H1 (cell line): ENCODE data around the gene DAPK1. TPM values are rescaled to one million over a fixed set of nuclear protein-coding genes. Genes with fewer than 3 reads are reported as not detected.

Experiments used
- CTCF ChIA-PET: fragments of 300-600 bp; sonication (Branson Sonifier 250); formaldehyde crosslinking; loops from one replicate; lab custom pipeline; 2021; ENCODE audit not compliant: partially characterized antibody; lab: Charles Lee
- POLR2A ChIA-PET: fragments of 300-600 bp; sonication (Branson Sonifier 250); formaldehyde crosslinking; loops from one replicate; lab custom pipeline; 2021; ENCODE audit warnings: inconsistent platforms; ENCODE audit not compliant: partially characterized antibody; lab: Charles Lee
- DNase-seq, 2 experiments: peaks; one replicate each; pipeline versions ENCODE4 v3.0.0 to v3.0.0-alpha.2; 2010 to 2022; ENCODE audit warnings: low spot score in 2 of 2, low read depth in 1 of 2, mixed read lengths in 1 of 2
- FAIRE-seq: peaks from 2 replicates; lab custom pipeline; 2011; peaks lifted over from hg19 to GRCh38; lab: Jason Lieb, UNC
- H2AFZ ChIP-seq: 2 replicates; pipeline ENCODE4 v1.8.1; 2012; ENCODE audit warnings: low read length, inconsistent platforms
- H2AK5ac ChIP-seq: 2 replicates; pipeline ENCODE4 v1.6.1; 2013; ENCODE audit warnings: low read depth, low read length
- H2BK120ac ChIP-seq: replicated peaks from 2 replicates; pipeline ENCODE3; 2013; ENCODE audit warnings: low read depth, low read length, inconsistent platforms
- H2BK12ac ChIP-seq: 2 replicates; pipeline ENCODE4 v1.6.1; 2013; ENCODE audit warnings: low read depth, low read length
- H2BK15ac ChIP-seq: 2 replicates; pipeline ENCODE4 v1.6.1; 2013; ENCODE audit warnings: low read length
- H2BK20ac ChIP-seq: 2 replicates; pipeline ENCODE4 v1.6.1; 2013; ENCODE audit warnings: low read length
- H2BK5ac ChIP-seq: 2 replicates; pipeline ENCODE4 v1.6.1; 2013; ENCODE audit warnings: low read depth, low read length
- H3K14ac ChIP-seq: 2 replicates; pipeline ENCODE4 v1.6.1; 2013; ENCODE audit warnings: inconsistent platforms; ENCODE audit not compliant: insufficient read length
- H3K18ac ChIP-seq: 2 replicates; pipeline ENCODE4 v1.6.1; 2013; ENCODE audit warnings: low read length; ENCODE audit errors: extremely low read depth
- H3K23ac ChIP-seq: 2 replicates; pipeline ENCODE4 v1.6.1; 2013; ENCODE audit warnings: inconsistent platforms; ENCODE audit not compliant: insufficient read length
- H3K23me2 ChIP-seq: 2 replicates; pipeline ENCODE4 v1.6.1; 2013; ENCODE audit warnings: low read depth, low read length
- H3K27ac ChIP-seq: 2 replicates; pipeline ENCODE4 v1.6.1; 2011; ENCODE audit warnings: low read depth, low read length, inconsistent platforms
- H3K27me3 ChIP-seq, 4 experiments: replicated peaks in 1 of 4; 1 replicate in 1 of 4; 2 replicates in 3 of 4; pipeline versions ENCODE4 v1.6.1 to v1.8.1; 2011 to 2013; ENCODE audit warnings: low read length in 3 of 4, mild to moderate bottlenecking in 3 of 4, inconsistent platforms in 2 of 4, mixed read lengths in 2 of 4, moderate library complexity in 1 of 4; ENCODE audit not compliant: control insufficient read depth in 3 of 4, insufficient read depth in 3 of 4; ENCODE audit errors: extremely low read depth in 1 of 4
- H3K36me3 ChIP-seq, 4 experiments: 2 replicates each; pipeline versions ENCODE4 v1.6.1 to v1.8.1; 2011 to 2013; ENCODE audit warnings: mild to moderate bottlenecking in 4 of 4, low read length in 3 of 4, moderate library complexity in 2 of 4, control low read depth in 1 of 4, inconsistent platforms in 1 of 4; ENCODE audit not compliant: insufficient read depth in 4 of 4, control insufficient read depth in 2 of 4
- H3K4ac ChIP-seq: replicated peaks from 2 replicates; pipeline ENCODE3; 2013; ENCODE audit warnings: low read length, low read depth, mixed read lengths, inconsistent platforms; ENCODE audit not compliant: insufficient read length
- H3K4me1 ChIP-seq, 4 experiments: replicated peaks in 1 of 4; 1 replicate in 1 of 4; 2 replicates in 3 of 4; pipeline versions ENCODE4 v1.6.1 to v1.8.1; 2011 to 2013; ENCODE audit warnings: low read length in 3 of 4, inconsistent platforms in 2 of 4, mixed read lengths in 1 of 4; ENCODE audit not compliant: insufficient read depth in 4 of 4, control insufficient read depth in 3 of 4
- H3K4me2 ChIP-seq, 2 experiments: 2 replicates each; pipeline versions ENCODE4 v1.6.1 to v1.8.1; 2011 to 2013; ENCODE audit warnings: low read depth in 2 of 2, low read length in 2 of 2, control low read depth in 1 of 2, inconsistent platforms in 1 of 2, mild to moderate bottlenecking in 1 of 2; ENCODE audit not compliant: insufficient read depth in 1 of 2
- H3K4me3 ChIP-seq, 4 experiments: fragments of 200-600, 300-600 bp in 1 of 4; sonication (generic), shearing (Covaris generic), sonication (Bioruptor Twin) in 1 of 4; 2 replicates each; pipeline versions ENCODE4 v1.5.1 to v1.8.1; 2011 to 2016; ENCODE audit warnings: low read length in 4 of 4, low read depth in 3 of 4, control low read depth in 2 of 4, inconsistent platforms in 2 of 4, mild to moderate bottlenecking in 2 of 4, mixed read lengths in 1 of 4, moderate library complexity in 1 of 4; ENCODE audit not compliant: insufficient read depth in 2 of 4; ENCODE audit errors: extremely low read depth in 1 of 4
- H3K56ac ChIP-seq: replicated peaks from 2 replicates; pipeline ENCODE3; 2013; ENCODE audit warnings: low read depth, mild to moderate bottlenecking, mixed read lengths, low read length, inconsistent platforms; ENCODE audit not compliant: insufficient read length
- H3K79me1 ChIP-seq: 2 replicates; pipeline ENCODE4 v1.6.1; 2013; ENCODE audit warnings: low read depth, low read length, control low read depth
- H3K79me2 ChIP-seq, 2 experiments: 2 replicates each; pipeline versions ENCODE4 v1.6.1 to v1.8.1; 2012 to 2013; ENCODE audit warnings: low read length in 2 of 2, mild to moderate bottlenecking in 2 of 2, inconsistent platforms in 1 of 2; ENCODE audit not compliant: insufficient read depth in 2 of 2, control insufficient read depth in 1 of 2
- H3K9ac ChIP-seq, 4 experiments: replicated peaks in 1 of 4; 1 replicate in 1 of 4; 2 replicates in 3 of 4; pipeline versions ENCODE4 v1.6.1 to v1.8.1; 2011 to 2013; ENCODE audit warnings: low read depth in 3 of 4, low read length in 3 of 4, control low read depth in 2 of 4, mild to moderate bottlenecking in 2 of 4, moderate library complexity in 2 of 4, inconsistent platforms in 1 of 4; ENCODE audit errors: extremely low read depth in 1 of 4
- H3K9me3 ChIP-seq, 2 experiments: 2 replicates each; pipeline versions ENCODE4 v1.6.1 to v1.8.1; 2012 to 2013; ENCODE audit warnings: mild to moderate bottlenecking in 2 of 2, moderate library complexity in 2 of 2, control low read depth in 1 of 2, inconsistent platforms in 1 of 2, low read depth in 1 of 2, low read length in 1 of 2, mixed read lengths in 1 of 2; ENCODE audit not compliant: insufficient read depth in 2 of 2
- H4K20me1 ChIP-seq, 2 experiments: replicated peaks in 1 of 2; 2 replicates each; pipeline versions ENCODE3 to v1.8.1; 2011 to 2013; ENCODE audit warnings: inconsistent platforms in 2 of 2, low read length in 2 of 2, mild to moderate bottlenecking in 1 of 2; ENCODE audit not compliant: insufficient read depth in 2 of 2, control insufficient read depth in 1 of 2
- H4K5ac ChIP-seq: 2 replicates; pipeline ENCODE4 v1.6.1; 2013; ENCODE audit warnings: low read length, low read depth, mixed read lengths, inconsistent platforms; ENCODE audit not compliant: insufficient read length
- H4K8ac ChIP-seq: 2 replicates; pipeline ENCODE4 v1.8.0; 2013; ENCODE audit warnings: mild to moderate bottlenecking, moderate library complexity, low read length, inconsistent platforms; ENCODE audit not compliant: insufficient read depth; ENCODE audit errors: extremely low read depth
- H4K91ac ChIP-seq: replicated peaks from 2 replicates; pipeline ENCODE3; 2013; ENCODE audit warnings: low read length, mixed read lengths, inconsistent platforms; ENCODE audit not compliant: insufficient read length
- CEBPB ChIP-seq: IDR thresholded peaks from 2 replicates; pipeline ENCODE4 v1.6.1; 2012; ENCODE audit warnings: low read depth, low read length
- WGBS, 2 experiments: shearing (Covaris generic) in 1 of 2; methylation state at CpG; one replicate each; pipeline versions ENCODE4 v1.1.6 to v1.1.7; 2013 to 2015; ENCODE audit warnings: low lambda C conversion rate in 2 of 2, mixed read lengths in 2 of 2, inconsistent platforms in 1 of 2, low coverage in 1 of 2, missing lambda C conversion rate in 1 of 2; ENCODE audit not compliant: insufficient replicate concordance in 2 of 2, insufficient coverage in 1 of 2, insufficient read length in 1 of 2; ENCODE audit errors: extremely low coverage in 1 of 2, missing lambda C conversion rate in 1 of 2; 5-methylcytosine and 5-hydroxymethylcytosine counted together
- polyA plus RNA-seq, 7 experiments: library from polyadenylated mRNA; depleted of rRNA in 3 of 7; stranded (reverse) in 5 of 7; unstranded in 2 of 7; fragments of >200 nt in 5 of 7; fragments of 200-250 nt in 2 of 7; gene quantifications; 1 replicate in 5 of 7; 2 replicates in 1 of 7; 4 replicates in 1 of 7; pipeline versions ENCODE4 v1.2.1 to v1.2.3, GENCODE V29; 2011 to 2013; ENCODE audit warnings: missing spikeins in 2 of 7, mixed read lengths in 2 of 7
- total RNA-seq: library from RNA; stranded (reverse); fragmentation: NEBNext Ultra II Directional; extraction: Animal tissue kit (Norgen Biotek cat#: 25700); gene quantifications from 2 replicates; pipeline ENCODE4 v1.2.1, GENCODE V29; 2021

Gene DAPK1
- total and polyA plus RNA-seq, 2 of the 8 experiments (the other 6 are each of a cell fraction or from before 2014, with no cell fraction given): 62.4 to 131 TPM

DNA sequence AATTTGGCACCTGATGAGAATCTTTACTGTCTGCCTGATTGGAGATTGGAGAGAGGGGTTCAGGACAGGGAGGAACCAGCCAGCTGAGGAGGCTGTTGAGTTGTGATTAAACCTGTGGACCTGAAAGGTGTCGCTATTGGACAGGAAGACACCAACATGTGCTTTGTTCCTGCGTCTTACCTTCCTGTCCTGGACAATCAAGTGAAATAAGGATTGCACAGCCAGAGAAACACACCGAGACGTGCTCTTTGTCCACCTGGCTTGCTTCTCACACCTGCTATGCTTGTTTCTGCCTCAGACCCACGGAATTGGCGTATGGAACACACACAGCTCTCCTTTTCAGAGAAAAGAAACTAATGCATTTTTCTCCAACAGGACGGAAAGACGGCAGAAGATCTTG lies 170.6 kb downstream of the DAPK1 start:
- Histone ChIP-seq H3K27ac (no peak overlapping the region), H3K14ac (no peak overlapping the region), H4K5ac (no peak overlapping the region), H3K79me2 (no peaks in the 10 kb centered on the region), H3K4ac (no peak overlapping the region), H3K18ac (no peak overlapping the region), H3K23ac (no peak overlapping the region), H2AK5ac (no peak overlapping the region), H4K20me1 (peaks cover 0 to 1% of the 10 kb centered on the region in 2 experiments), H2BK15ac (no peak overlapping the region), H3K9me3 (no peaks in the 10 kb centered on the region), H3K27me3 (no peaks in the 10 kb centered on the region), H4K91ac (no peak overlapping the region), H2BK5ac (no peak overlapping the region), H3K23me2 (no peaks in the 10 kb centered on the region), H3K4me1 (peaks cover 0 to 7% (median 2%) of the 10 kb centered on the region in 4 experiments; a peak in 2 of 7 replicates), H3K36me3 (peaks cover 4 to 52% (median 16%) of the 10 kb centered on the region in 4 experiments; a peak in 7 of 8 replicates), H2BK12ac (no peak overlapping the region), H3K9ac (no peak overlapping the region; a peak in 1 of 7 replicates), H3K4me2 (no peak overlapping the region), H2AFZ (no peak overlapping the region), H3K4me3 (no peak overlapping the region), H2BK120ac (no peak overlapping the region), H3K79me1 (no peaks in the 10 kb centered on the region; the same call in 1 of the 2 replicates), H4K8ac (no peak overlapping the region), H2BK20ac (no peak overlapping the region), H3K56ac (no peak overlapping the region)
- POLR2A ChIA-PET: interaction anchor here (1.0 kb wide), 1 partner anchor 104 kb away, joined by 3 read pairs; no protein-coding TSS in a partner anchor
- DNase-seq (no peak), FAIRE-seq (no peak)
- TF ChIP-seq CEBPB: no peak
- 93% methylated on average over 8 of the region's 8 CpGs; no CpG with 5 or more reads in 1 of the 2 experiments for WGBS, 2 experiments
- CTCF ChIA-PET: interaction anchor here (0.6 to 3.5 kb wide), 14 partner anchors 9 to 1006 kb away, joined by 3 to 20 read pairs (median 4); partner anchors contain the start of gene DAPK1
